CD8-positive, alpha-beta memory T cell (primary cell): Measurements from ENCODE around the gene CFAP251. TPM values are rescaled to one million over a fixed set of nuclear protein-coding genes. Genes with fewer than 3 reads are reported as not detected.
A peak's percentile ranks its signal among the peaks of the same experiment; 100 is the strongest.

Experiments used
- CTCF ChIA-PET: fragments of 350-600 bp; sonication (Branson Sonifier 250); formaldehyde crosslinking; loops from one replicate; lab custom pipeline; 2021; ENCODE audit warnings: antibody characterized with exemption; lab: Charles Lee
- POLR2A ChIA-PET: fragments of 350-600 bp; sonication (Branson Sonifier 250); formaldehyde crosslinking; loops from one replicate; lab custom pipeline; 2021; ENCODE audit warnings: antibody characterized with exemption; lab: Charles Lee
- DNase-seq, 5 donors: peaks; one replicate each; pipeline versions ENCODE4 v3.0.0 to v3.0.0-alpha.2; 2020 to 2022; ENCODE audit warnings: mixed read lengths in 1 of 5
- H3K27ac ChIP-seq: one replicate; pipeline ENCODE4 v1.7.0; 2013; ENCODE audit warnings: low read depth, mild to moderate bottlenecking, low read length, moderate library complexity
- H3K27me3 ChIP-seq: 2 replicates; pipeline ENCODE4 v1.7.0; 2013; ENCODE audit warnings: low read length, mild to moderate bottlenecking; ENCODE audit not compliant: insufficient read depth, poor library complexity, severe bottlenecking
- H3K36me3 ChIP-seq: 2 replicates; pipeline ENCODE4 v1.7.0; 2013; ENCODE audit warnings: mild to moderate bottlenecking, low read length, moderate library complexity; ENCODE audit not compliant: insufficient read depth
- H3K4me1 ChIP-seq: 2 replicates; pipeline ENCODE4 v1.7.0; 2013; ENCODE audit warnings: mild to moderate bottlenecking, low read length, moderate library complexity; ENCODE audit not compliant: insufficient read depth
- H3K4me3 ChIP-seq: 2 replicates; pipeline ENCODE4 v1.7.0; 2013; ENCODE audit warnings: mild to moderate bottlenecking, low read length
- H3K9me3 ChIP-seq: 2 replicates; pipeline ENCODE4 v1.7.0; 2013; ENCODE audit warnings: mild to moderate bottlenecking, low read length
- H3K27ac Mint-ChIP-seq, 8 donors: one replicate each; pipeline ENCODE4 v1.8.0; 2020 to 2021; ENCODE audit warnings: mixed read lengths in 8 of 8, mild to moderate bottlenecking in 6 of 8, inconsistent platforms in 3 of 8, moderate library complexity in 3 of 8
- H3K27me3 Mint-ChIP-seq, 2 donors: one replicate each; pipeline ENCODE4 v1.8.0; 2020 to 2021; ENCODE audit warnings: mixed read lengths in 2 of 2, mild to moderate bottlenecking in 1 of 2, moderate library complexity in 1 of 2
- H3K36me3 Mint-ChIP-seq, 3 donors: one replicate each; pipeline ENCODE4 v1.8.0; 2020 to 2021; ENCODE audit warnings: mixed read lengths in 3 of 3, inconsistent platforms in 1 of 3, mild to moderate bottlenecking in 1 of 3
- H3K4me1 Mint-ChIP-seq, 3 donors: one replicate each; pipeline ENCODE4 v1.8.0; 2020 to 2021; ENCODE audit warnings: mixed read lengths in 3 of 3, inconsistent platforms in 1 of 3, mild to moderate bottlenecking in 1 of 3
- H3K4me3 Mint-ChIP-seq, 7 donors: one replicate each; pipeline ENCODE4 v1.8.0; 2020 to 2021; ENCODE audit warnings: mixed read lengths in 7 of 7, mild to moderate bottlenecking in 6 of 7, moderate library complexity in 4 of 7, inconsistent platforms in 2 of 7
- H3K9me3 Mint-ChIP-seq, 5 donors: one replicate each; pipeline ENCODE4 v1.8.0; 2020 to 2022; ENCODE audit warnings: mixed read lengths in 5 of 5, mild to moderate bottlenecking in 3 of 5, moderate library complexity in 2 of 5, inconsistent platforms in 1 of 5
- polyA plus RNA-seq: library from polyadenylated mRNA; unstranded; fragments of 300-500 nt; fragmentation: Illumina TruSeq; gene quantifications from one replicate; pipeline ENCODE4 v1.2.3, GENCODE V29; 2021
- total RNA-seq, 2 experiments: library from RNA; stranded (reverse); gene quantifications; one replicate each; pipeline ENCODE4 v1.2.3, GENCODE V29; 2021

The CFAP251 gene
- total and polyA plus RNA-seq, 3 experiments from 2014 or later, result 0.31 to 0.72 TPM; not detected in 1

GRCh38 chr12:122023339-122024131 is 105.1 kb downstream of the CFAP251 start:
- peak in 1 of 5 donors; percentile 15 for DNase-seq
- CTCF ChIA-PET, result no interaction called here
- Mint-ChIP-seq H3K27ac (peak overlapping the region in 2 of 8 donors; percentile 56 to 64), H3K4me1 (peaks cover 13 to 24% (median 17%) of the 10 kb centered on the region in 3 donors), H3K4me3 (peak overlapping the region; percentile 74 to 89 (median 82)), H3K36me3 (peaks cover 0 to 6% (median 2%) of the 10 kb centered on the region in 3 donors), H3K9me3 (peaks cover 0 to 8% (median under 1%) of the 10 kb centered on the region in 5 donors), H3K27me3 (peaks cover 13 to 23% of the 10 kb centered on the region in 2 donors)
- peaks cover 15% of the 10 kb centered on the region for H3K4me1 ChIP-seq
- no peaks in the 10 kb centered on the region for H3K36me3 ChIP-seq
- POLR2A ChIA-PET, result no interaction called here
- H3K4me3 ChIP-seq, result peak overlapping the region; percentile 37
- peaks cover 8% of the 10 kb centered on the region for H3K27me3 ChIP-seq
- no peaks in the 10 kb centered on the region for H3K9me3 ChIP-seq
- H3K27ac ChIP-seq, result peak overlapping the region; percentile 31

- ChIA-PET POLR2A (no interaction called here), CTCF (no interaction called here)
- Histone ChIP-seq H3K36me3 (no peaks in the 10 kb centered on the region), H3K4me1 (peaks cover 15% of the 10 kb centered on the region), H3K27ac (no peak overlapping the region), H3K4me3 (no peak overlapping the region), H3K9me3 (no peaks in the 10 kb centered on the region), H3K27me3 (peaks cover 11% of the 10 kb centered on the region)
- peaks cover 20 to 31% (median 24%) of the 10 kb centered on the region in 3 donors for H3K4me1 Mint-ChIP-seq
- no peak overlapping the region for H3K27ac Mint-ChIP-seq
- peaks cover 17 to 25% of the 10 kb centered on the region in 2 donors for H3K27me3 Mint-ChIP-seq
- peaks cover 0 to 3% (median 0%) of the 10 kb centered on the region in 5 donors for H3K9me3 Mint-ChIP-seq
- peak overlapping the region in 4 of 7 donors; percentile 24 to 58 (median 37) for H3K4me3 Mint-ChIP-seq
- DNase-seq, result no peak
- H3K36me3 Mint-ChIP-seq, result peaks cover 0 to 4% (median 2%) of the 10 kb centered on the region in 3 donors
Measured at GRCh38 chr12:122024132-122024785, 105.9 kb downstream of the CFAP251 start.

DNA sequence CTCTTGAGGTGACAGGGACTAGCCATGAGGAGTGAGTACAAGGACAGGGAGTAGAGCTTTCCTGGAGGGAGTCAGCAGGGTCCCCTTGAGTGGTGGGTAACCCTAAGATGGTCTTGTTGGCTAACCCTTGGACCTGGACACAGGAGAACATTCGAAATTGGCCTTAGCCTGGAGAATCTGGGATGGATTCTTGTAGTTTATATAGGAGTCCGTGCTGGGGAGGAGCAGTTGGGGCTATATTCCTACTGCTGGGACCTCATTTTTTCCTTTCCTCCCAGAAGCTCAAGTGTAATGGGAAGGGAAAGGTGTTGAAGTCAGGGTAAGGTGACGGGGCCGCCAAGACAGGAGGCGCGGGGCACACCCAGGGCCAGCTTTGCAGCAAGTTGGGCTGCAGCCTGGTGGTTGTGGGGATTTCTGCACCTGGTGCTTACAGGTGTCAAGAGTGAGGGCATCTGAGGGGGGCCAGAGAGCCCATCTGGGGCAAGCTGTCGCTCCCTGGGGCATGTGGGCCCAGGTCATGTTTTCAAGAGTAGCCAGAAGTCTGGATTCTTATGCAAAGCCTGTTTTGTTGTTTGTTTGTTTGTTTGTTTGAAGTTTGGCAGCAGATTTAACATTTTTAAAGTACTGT is 108.4 kb downstream of the CFAP251 start:
- CTCF ChIA-PET, result no interaction called here
- no peak overlapping the region for H3K27ac ChIP-seq

DNA sequence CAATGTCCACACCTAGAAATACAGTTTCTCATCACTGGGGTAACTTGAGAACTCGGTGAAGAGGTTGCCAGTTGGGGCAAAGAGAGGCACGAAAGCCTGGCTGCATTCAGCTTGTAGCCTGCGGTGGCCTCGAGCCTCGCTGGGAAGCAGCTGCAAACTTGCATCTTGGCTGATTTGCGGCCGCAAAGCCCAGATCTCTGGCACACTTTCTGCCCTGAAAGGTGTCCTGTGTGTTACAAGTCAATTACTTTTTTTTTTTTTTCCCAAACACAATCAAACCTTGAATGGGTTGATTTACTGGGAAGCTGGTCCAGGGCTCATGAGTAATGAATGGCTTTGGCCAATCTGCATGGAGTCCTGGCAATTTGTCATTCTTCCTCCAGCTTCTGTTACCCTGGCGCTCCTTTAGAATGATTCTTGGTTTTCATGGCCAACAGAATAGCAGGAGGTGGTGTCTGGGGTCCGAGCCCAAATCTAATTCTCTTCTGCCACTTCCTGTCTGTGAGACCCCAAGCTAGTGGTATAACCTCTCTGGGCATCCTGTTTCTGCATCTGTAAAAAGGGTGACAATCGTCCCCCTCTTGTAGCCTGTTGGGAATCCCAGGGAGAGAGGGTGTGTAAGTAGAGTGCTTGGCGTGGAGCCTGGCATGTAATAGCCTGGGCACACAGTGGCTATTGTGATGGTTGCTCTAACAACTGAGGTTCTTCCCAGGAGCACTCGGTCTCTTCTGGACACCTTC is 109.9 kb downstream of the CFAP251 start:
- H3K9me3 Mint-ChIP-seq, result no peaks in the 10 kb centered on the region
- Histone ChIP-seq H3K9me3 (no peaks in the 10 kb centered on the region), H3K36me3 (no peaks in the 10 kb centered on the region), H3K4me1 (peaks cover 3% of the 10 kb centered on the region), H3K27ac (no peak overlapping the region), H3K27me3 (peaks cover 8% of the 10 kb centered on the region), H3K4me3 (no peak overlapping the region)
- H3K4me1 Mint-ChIP-seq, result peaks cover 17 to 22% (median 21%) of the 10 kb centered on the region in 3 donors
- ChIA-PET CTCF (interaction anchor here (1.3 kb wide), 1 partner anchor 95 kb away, joined by 4 read pairs; no protein-coding TSS in a partner anchor), POLR2A (interaction anchor here (0.6 kb wide), 1 partner anchor 384 kb away, joined by 13 read pairs; no protein-coding TSS in a partner anchor)
- peak overlapping the region in 2 of 8 donors; percentile 22 to 42 for H3K27ac Mint-ChIP-seq
- H3K36me3 Mint-ChIP-seq, result no peaks in the 10 kb centered on the region
- H3K4me3 Mint-ChIP-seq, result peak overlapping the region in 6 of 7 donors; percentile 13 to 57 (median 36)
- DNase-seq, result no peak
- peaks cover 9 to 10% of the 10 kb centered on the region in 2 donors for H3K27me3 Mint-ChIP-seq

More for the DNA sequence above, 108.4 kb downstream of the CFAP251 start:
- peaks cover 13 to 14% of the 10 kb centered on the region in 2 donors for H3K27me3 Mint-ChIP-seq
- peaks cover 8% of the 10 kb centered on the region for H3K4me1 ChIP-seq
- no peak overlapping the region for H3K27ac Mint-ChIP-seq
- H3K4me1 Mint-ChIP-seq, result peaks cover 20 to 27% (median 26%) of the 10 kb centered on the region in 3 donors
- no peaks in the 10 kb centered on the region for H3K9me3 Mint-ChIP-seq
- DNase-seq, result peak in 1 of 5 donors; percentile 18
- H3K36me3 Mint-ChIP-seq, result peaks cover 0 to under 1% (median 0%) of the 10 kb centered on the region in 3 donors
- POLR2A ChIA-PET, result interaction anchor here (0.5 kb wide), 1 partner anchor 428 kb away, joined by 3 read pairs; no protein-coding TSS in a partner anchor
- peaks cover 8% of the 10 kb centered on the region for H3K27me3 ChIP-seq
- H3K4me3 ChIP-seq, result no peak overlapping the region
- no peak overlapping the region for H3K4me3 Mint-ChIP-seq
- no peaks in the 10 kb centered on the region for H3K9me3 ChIP-seq
- no peaks in the 10 kb centered on the region for H3K36me3 ChIP-seq

GRCh38 chr12:122028905-122029560 is 110.6 kb downstream of the CFAP251 start:
- POLR2A ChIA-PET, result no interaction called here
- Histone ChIP-seq H3K27ac (no peak overlapping the region), H3K36me3 (no peaks in the 10 kb centered on the region), H3K9me3 (no peaks in the 10 kb centered on the region), H3K4me3 (no peak overlapping the region), H3K27me3 (peaks cover 8% of the 10 kb centered on the region), H3K4me1 (no peaks in the 10 kb centered on the region)
- CTCF ChIA-PET, result interaction anchor here (0.6 to 1.6 kb wide), 2 partner anchors 9 to 94 kb away, joined by 3 to 4 read pairs; no protein-coding TSS in a partner anchor
- Mint-ChIP-seq H3K36me3 (no peaks in the 10 kb centered on the region), H3K4me1 (peaks cover 17 to 20% (median 20%) of the 10 kb centered on the region in 3 donors), H3K27ac (peak overlapping the region in 5 of 8 donors; percentile 22 to 47 (median 42)), H3K27me3 (peaks cover 4 to 9% of the 10 kb centered on the region in 2 donors), H3K4me3 (peak overlapping the region in 6 of 7 donors; percentile 32 to 74 (median 36)), H3K9me3 (no peaks in the 10 kb centered on the region)
- peak in 2 of 5 donors; percentile 23 to 61 for DNase-seq

- peak overlapping the region in 4 of 7 donors; percentile 5 to 34 (median 22) for H3K4me3 Mint-ChIP-seq
- peaks cover 17 to 20% (median 20%) of the 10 kb centered on the region in 3 donors for H3K4me1 Mint-ChIP-seq
- peaks cover 4 to 9% of the 10 kb centered on the region in 2 donors for H3K27me3 Mint-ChIP-seq
- Histone ChIP-seq H3K4me1 (no peaks in the 10 kb centered on the region), H3K27ac (no peak overlapping the region), H3K9me3 (no peaks in the 10 kb centered on the region), H3K4me3 (no peak overlapping the region), H3K27me3 (peaks cover 8% of the 10 kb centered on the region), H3K36me3 (no peaks in the 10 kb centered on the region)
- H3K27ac Mint-ChIP-seq, result peak overlapping the region in 1 of 8 donors; percentile 52
- ChIA-PET CTCF (interaction anchor here (0.6 to 1.6 kb wide), 2 partner anchors 8 to 93 kb away, joined by 3 to 4 read pairs; no protein-coding TSS in a partner anchor), POLR2A (no interaction called here)
- no peaks in the 10 kb centered on the region for H3K36me3 Mint-ChIP-seq
- no peaks in the 10 kb centered on the region for H3K9me3 Mint-ChIP-seq
- no peak for DNase-seq
Measured at GRCh38 chr12:122029620-122030423, 111.4 kb downstream of the CFAP251 start.
